Activated CD4-positive, alpha-beta T cell treated with anti-CD3 and anti-CD28 coated beads for 48 hours (primary cell): ENCODE results near the gene TMA7.
"Not testable (repeated sequence)": the region's sequence is repeated elsewhere in the genome, so short reads cannot be mapped to it uniquely, and the experiment has no call there.

Experiments used
- DNase-seq: peaks from one replicate; pipeline ENCODE4 v3.0.0-alpha.2; 2020

TMA7 gene

GRCh38 chr3:48437812-48438211 lies 2.2 kb upstream of the TMA7 start:
- no peak for DNase-seq

DNA sequence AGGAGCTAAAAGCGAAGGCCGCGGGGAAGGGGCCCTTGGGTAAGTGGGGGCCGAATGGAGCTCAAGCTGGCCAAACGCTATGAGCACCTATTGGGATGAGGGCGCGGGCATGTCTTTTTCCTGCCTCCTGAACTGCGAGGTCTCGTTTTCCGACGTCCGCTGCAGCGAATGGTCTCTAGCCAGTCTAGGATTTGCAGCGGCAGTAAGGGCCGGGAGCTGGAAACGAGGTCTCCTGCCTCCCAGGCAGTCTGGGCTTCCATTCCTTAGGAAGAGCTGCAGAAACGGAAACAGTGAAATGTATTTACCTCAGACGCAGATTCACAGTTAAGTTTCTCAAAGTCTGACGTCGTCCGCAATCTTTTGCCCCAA lies 517 bp downstream of the TMA7 start:
- no peak for DNase-seq

GRCh38 chr3:48441940-48442339 lies 1.9 kb downstream of the TMA7 start:
- DNase-seq = no peak

- DNase-seq = no peak
Measured at GRCh38 chr3:48445277-48445882, 5.3 kb downstream of the TMA7 start.

DNA sequence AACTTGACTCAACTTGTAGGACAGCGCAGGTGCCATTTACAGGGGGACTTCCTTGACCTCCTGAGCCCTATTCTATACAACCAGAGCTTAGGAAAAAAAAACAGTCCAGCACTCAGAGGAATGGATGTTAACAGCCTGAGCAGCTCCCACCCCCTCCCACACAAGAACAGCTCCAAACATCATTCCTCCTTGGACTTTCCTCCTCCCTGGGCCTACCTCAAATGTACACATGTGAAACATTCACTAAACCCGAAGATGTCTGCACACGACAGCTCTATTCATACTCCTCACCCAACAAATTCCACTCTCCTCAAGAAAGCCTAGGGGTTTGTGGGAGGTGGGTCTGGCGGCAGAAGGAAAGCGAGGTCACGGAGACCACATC lies 6.0 kb downstream of the TMA7 start:
- no peak for DNase-seq

DNA sequence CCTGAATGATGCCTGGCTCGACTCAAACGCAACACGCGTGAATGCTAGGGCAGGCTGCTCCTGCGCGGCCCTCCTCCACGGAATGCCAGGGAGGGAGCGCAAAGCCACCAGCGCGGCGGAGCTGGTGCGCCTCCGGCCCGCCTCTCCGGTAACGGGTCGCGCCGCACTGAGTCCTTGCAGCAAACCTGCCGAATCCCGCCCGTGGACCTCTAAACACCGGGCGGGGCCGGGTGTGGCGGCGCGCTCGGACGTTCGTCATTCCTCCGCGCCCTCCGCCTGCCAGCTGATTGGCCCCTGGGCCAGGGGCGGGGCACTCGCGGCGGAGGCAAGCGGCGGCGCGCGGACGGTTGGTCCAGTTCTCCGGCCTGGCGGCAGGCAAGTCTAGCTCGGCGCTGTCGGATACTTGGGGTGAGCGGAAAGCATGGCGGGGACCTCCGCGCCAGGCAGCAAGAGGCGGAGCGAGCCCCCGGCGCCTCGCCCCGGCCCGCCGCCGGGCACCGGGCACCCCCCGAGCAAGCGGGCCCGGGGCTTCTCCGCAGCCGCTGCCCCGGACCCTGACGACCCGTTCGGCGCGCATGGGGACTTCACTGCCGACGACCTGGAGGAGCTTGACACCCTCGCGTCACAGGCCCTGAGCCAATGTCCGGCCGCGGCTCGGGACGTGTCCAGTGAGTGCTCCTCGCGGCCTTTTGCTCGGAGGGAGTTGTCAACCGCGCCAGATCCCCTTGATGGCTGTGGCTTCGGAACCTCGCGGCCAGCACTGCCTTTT lies 6.6 kb downstream of the TMA7 start, which contains the start of gene ATRIP:
TSS of gene ATRIP (plus strand) at position 313 of the 769 bp plus-strand sequence. CDS start at position 422, 109 bp downstream.
- peak; percentile 91 for DNase-seq

DNA sequence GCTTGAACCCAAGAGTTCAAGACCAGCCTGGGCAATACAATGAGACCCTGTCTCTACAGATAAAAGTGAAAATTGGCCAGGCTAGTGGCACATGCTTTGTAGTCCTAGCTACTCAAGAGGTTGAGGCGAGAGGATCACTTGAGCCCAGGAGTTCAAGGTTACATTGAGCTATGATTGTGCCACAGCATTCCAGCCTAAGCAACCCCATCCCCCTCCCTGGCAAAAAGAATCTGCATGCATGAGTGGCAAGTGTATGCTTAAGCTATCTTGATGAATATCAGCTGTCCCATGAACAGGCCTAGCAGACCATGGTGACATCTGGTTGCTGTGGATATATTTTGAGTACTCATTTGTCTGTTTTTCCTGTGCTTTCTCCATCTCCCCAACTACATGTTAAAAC lies 11.2 kb downstream of the TMA7 start:
- no peak for DNase-seq

DNA sequence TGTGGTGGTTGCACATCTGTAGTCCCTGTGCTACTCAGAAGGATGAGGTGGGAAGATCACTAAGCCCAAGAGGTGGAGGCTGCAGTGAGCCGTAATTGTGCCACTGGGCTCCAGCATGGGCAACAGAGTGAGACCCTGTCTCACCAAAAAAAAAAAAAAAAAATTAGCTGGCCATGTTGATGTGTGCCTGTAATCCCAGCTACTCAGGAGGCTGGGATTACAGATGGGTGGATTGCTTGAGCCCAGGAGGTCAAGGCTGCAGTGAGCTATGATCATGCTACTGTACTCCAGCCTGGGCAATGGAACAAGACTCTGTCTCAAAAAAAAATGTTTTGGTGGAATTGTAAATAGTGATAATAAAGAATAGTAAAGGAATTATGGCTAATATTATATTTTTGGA lies 16.4 kb downstream of the TMA7 start:
- DNase-seq = no peak

- no peak for DNase-seq
Measured at GRCh38 chr3:48459331-48459730, 19.3 kb downstream of the TMA7 start.

GRCh38 chr3:48459773-48460516 lies 19.9 kb downstream of the TMA7 start:
- no peak for DNase-seq

GRCh38 chr3:48460517-48460902 lies 20.5 kb downstream of the TMA7 start:
- DNase-seq = no peak

GRCh38 chr3:48461767-48462166 lies 21.7 kb downstream of the TMA7 start:
- not testable (repeated sequence) for DNase-seq

GRCh38 chr3:48463703-48464102 lies 23.6 kb downstream of the TMA7 start:
- DNase-seq = no peak

DNA sequence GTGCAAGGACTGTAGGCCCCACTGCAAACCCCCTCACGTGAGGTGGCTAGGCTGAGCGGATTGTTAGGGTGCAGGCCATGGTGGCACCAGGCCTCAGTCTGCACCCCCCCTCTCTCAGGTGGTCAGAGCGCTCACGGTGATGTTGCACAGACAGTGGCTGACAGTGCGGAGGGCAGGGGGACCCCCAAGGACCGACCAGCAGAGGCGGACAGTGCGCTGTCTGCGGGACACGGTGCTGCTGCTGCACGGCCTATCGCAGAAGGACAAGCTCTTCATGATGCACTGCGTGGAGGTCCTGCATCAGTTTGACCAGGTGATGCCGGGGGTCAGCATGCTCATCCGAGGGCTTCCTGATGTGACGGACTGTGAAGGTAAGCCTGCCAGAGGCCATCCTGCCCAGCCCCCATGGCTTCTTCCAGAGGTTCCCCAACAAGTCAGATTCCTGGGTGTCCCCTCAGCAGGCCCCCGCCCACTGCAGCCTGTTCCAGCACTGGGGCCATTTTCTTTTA lies 24.7 kb downstream of the TMA7 start:
- no peak for DNase-seq

GRCh38 chr3:48465237-48465530 lies 25.1 kb downstream of the TMA7 start:
- no peak for DNase-seq

GRCh38 chr3:48465531-48466378 lies 25.7 kb downstream of the TMA7 start:
- peak; percentile 85 for DNase-seq

GRCh38 chr3:48466386-48467109 lies 26.5 kb downstream of the TMA7 start:
- peak; percentile 47 for DNase-seq

DNA sequence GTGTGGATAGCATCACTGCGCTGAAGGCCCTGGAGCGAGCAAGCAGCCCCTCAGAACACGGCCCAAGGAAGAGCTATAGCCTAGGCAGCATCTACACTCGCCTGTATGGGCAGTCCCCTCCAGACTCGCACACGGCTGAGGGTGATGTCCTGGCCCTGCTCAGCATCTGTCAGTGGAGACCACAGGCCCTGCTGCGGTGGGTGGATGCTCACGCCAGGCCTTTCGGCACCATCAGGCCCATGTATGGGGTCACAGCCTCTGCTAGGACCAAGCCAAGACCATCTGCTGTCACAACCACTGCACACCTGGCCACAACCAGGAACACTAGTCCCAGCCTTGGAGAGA lies 27.0 kb downstream of the TMA7 start:
- no peak for DNase-seq

- DNase-seq = no peak
Measured at GRCh38 chr3:48467473-48468267, 27.6 kb downstream of the TMA7 start.

DNA sequence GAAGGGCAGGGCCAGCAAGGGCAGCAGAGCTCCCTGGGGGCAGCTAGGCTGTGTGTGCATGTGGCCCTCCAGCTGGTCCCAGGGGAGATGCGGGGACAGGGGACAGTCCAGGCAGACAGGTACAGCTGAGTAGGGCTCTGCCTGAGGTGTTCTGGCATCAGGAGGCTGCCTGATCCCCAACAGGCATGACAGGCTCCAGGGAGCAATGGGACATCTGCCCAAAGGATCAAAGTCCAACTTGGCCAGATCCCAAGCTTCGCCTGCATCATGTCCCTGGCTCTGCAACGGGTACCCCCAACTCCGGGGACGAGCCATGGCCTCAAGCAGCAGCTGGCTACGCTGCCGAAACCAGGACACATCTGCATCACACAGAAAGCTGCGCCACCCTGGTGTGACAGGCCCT lies 28.3 kb downstream of the TMA7 start:
- DNase-seq = no peak

- DNase-seq = no peak
Measured at GRCh38 chr3:48469046-48469915, 29.2 kb downstream of the TMA7 start.
